LNCaP clone FGC (cell line): Measurements from ENCODE around the gene EDEM2.

Experiments
- DNase-seq: peaks from one replicate; pipeline ENCODE4 v3.0.0-alpha.2; 2011; ENCODE audit warnings: low read depth
- H3K4me3 ChIP-seq: 2 replicates; pipeline ENCODE4 v1.5.1; 2011; ENCODE audit warnings: mild to moderate bottlenecking, low read depth, low read length, control low read depth
- CTCF ChIP-seq: IDR thresholded peaks from 2 replicates; pipeline ENCODE4 v1.5.1; 2012; ENCODE audit warnings: mild to moderate bottlenecking; ENCODE audit not compliant: control insufficient read depth, insufficient read depth; ENCODE audit errors: extremely low read depth

Gene EDEM2

GRCh38 chr20:35146299-35146919, 727 bp downstream of the EDEM2 start:
- no peak for TF ChIP-seq CTCF
- H3K4me3 ChIP-seq = peak overlapping the region; percentile 85
- no peak for DNase-seq

DNA sequence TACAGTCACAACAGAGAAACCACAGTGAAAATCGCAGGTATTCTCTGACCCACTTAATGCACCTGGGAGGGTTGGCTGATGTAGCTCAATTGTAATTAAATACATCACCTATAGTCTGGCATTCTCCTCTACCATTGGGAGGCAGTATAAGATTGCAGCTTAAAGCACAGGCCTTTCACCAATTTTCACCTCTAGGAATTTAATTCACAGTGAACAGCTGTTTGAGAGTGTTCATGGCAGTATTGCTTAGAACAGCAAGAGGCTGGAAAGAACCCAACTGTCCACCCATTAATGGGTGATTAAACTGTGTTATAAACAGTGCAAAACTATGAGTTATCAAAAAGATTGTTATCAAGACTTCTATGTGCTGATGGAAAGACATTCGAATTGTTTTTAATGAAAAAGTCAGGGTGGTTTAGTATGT, 2.0 kb downstream of the EDEM2 start:
- no peak overlapping the region for H3K4me3 ChIP-seq
- peak; percentile 92 for TF ChIP-seq CTCF
- DNase-seq = peak; percentile 49

DNA sequence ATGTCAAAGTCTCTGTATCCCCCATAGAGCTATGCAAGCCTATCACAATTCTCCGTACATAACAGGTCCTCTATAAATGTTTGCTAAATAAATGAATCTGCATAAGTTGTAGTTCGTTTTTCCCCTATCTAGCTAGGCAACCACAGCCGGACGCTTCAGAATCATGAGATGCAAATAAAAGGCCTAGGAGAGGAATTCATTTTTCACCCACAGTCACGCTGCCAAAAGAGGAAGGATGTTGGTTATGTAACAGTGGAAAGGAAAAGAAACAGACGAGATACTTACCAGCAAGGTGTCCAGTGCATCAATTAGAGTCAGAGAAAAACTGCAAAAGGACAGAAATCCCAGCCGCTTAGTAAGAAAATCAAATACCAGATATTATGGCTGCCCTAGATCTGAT, 2.4 kb downstream of the EDEM2 start:
- H3K4me3 ChIP-seq = no peak overlapping the region
- no peak for TF ChIP-seq CTCF
- DNase-seq = no peak

- no peak for DNase-seq
- no peak for TF ChIP-seq CTCF
- no peak overlapping the region for H3K4me3 ChIP-seq
Measured at GRCh38 chr20:35135867-35136586, 11.1 kb downstream of the EDEM2 start.

- TF ChIP-seq CTCF = no peak
- DNase-seq = no peak
Measured at GRCh38 chr20:35134880-35135279, 12.3 kb downstream of the EDEM2 start.

GRCh38 chr20:35134472-35134871, 12.7 kb downstream of the EDEM2 start:
- H3K4me3 ChIP-seq = no peak overlapping the region

More at GRCh38 chr20:35134880-35135279, 12.3 kb downstream of the EDEM2 start:
- H3K4me3 ChIP-seq = no peak overlapping the region

More at GRCh38 chr20:35134472-35134871, 12.7 kb downstream of the EDEM2 start:
- TF ChIP-seq CTCF = no peak
- no peak for DNase-seq
